Keratinocyte (primary cell): Measurements from ENCODE around the gene MS4A8.

Experiments
- EZH2 ChIP-seq: IDR thresholded peaks from one replicate; pipeline ENCODE4 v1.6.1; 2012; ENCODE audit warnings: inconsistent platforms, mild to moderate bottlenecking, low read length, moderate library complexity
- TF ChIP-seq, protein P1 (sequence below), 3 experiments: IDR thresholded peaks in 1 of 3; conservative IDR thresholded peaks in 1 of 3; optimal IDR thresholded peaks in 1 of 3; 2 replicates in 2 of 3; 3 replicates in 1 of 3; pipeline versions ENCODE3 to v1.5.1; 2011; ENCODE audit warnings: low read length in 3 of 3, mild to moderate bottlenecking in 3 of 3, moderate library complexity in 2 of 3, control low read depth in 1 of 3, inconsistent platforms in 1 of 3; ENCODE audit not compliant: insufficient read depth in 2 of 3; ENCODE audit errors: extremely low read depth in 1 of 3

DNA sequence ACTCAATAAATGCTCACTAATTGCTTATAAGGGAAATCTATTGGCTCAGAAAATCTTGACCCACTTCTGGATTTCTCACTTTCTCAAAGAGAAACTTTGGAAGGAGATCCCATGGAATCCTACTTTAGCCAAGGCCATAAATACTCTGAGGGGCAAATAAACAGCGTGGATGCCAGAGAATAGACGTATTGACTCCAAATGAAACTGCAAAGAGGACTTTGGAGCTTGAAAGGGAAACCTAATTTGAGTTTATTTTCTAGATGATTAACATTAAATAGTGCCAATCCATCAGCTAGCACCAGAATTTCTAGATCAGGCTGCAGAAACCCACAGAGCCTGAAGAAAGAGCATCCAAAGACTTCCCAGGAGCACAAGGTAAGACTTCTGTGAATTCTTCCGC lies 25.0 kb downstream of the MS4A8 start, which contains the start of gene MS4A18:
- TF ChIP-seq EZH2 = no peak
- TF ChIP-seq, protein P1, sequence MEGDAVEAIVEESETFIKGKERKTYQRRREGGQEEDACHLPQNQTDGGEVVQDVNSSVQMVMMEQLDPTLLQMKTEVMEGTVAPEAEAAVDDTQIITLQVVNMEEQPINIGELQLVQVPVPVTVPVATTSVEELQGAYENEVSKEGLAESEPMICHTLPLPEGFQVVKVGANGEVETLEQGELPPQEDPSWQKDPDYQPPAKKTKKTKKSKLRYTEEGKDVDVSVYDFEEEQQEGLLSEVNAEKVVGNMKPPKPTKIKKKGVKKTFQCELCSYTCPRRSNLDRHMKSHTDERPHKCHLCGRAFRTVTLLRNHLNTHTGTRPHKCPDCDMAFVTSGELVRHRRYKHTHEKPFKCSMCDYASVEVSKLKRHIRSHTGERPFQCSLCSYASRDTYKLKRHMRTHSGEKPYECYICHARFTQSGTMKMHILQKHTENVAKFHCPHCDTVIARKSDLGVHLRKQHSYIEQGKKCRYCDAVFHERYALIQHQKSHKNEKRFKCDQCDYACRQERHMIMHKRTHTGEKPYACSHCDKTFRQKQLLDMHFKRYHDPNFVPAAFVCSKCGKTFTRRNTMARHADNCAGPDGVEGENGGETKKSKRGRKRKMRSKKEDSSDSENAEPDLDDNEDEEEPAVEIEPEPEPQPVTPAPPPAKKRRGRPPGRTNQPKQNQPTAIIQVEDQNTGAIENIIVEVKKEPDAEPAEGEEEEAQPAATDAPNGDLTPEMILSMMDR (optimal IDR thresholded peaks at IDR 0.05 in 1 of 3, IDR thresholded peaks at IDR 0.05 in 1 of 3, conservative IDR thresholded peaks at IDR 0.05 in 1 of 3; ENCODE audit: extremely low read depth in 1 of 3, insufficient read depth in 2 of 3, low read length in 3 of 3) = no peak
